Measurements from ENCODE around the gene DEFB108B.
"Not testable (repeated sequence)": the region's sequence is repeated elsewhere in the genome, so short reads cannot be mapped to it uniquely, and the experiment has no call there.

DNA sequence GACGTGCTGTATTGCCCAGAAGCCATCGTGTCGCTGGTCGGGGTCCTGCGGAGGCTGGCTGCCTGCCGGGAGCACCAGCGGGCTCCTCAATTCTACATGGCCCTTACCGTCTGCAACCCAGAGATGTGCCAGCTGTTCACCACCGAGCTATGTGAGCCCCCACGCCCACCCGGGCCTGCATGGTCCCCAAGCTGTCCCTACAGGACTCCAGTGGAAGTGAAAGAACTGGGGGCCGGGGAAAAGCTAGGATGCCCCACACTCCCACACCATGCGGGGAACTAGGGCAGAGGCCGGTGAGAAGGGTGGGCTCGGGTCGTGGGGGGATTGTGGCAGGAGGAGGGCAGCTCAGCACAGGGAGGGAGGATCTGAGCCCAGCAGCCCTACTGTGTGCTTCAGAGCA, 37.0 kb upstream of the DEFB108B start:
- TF ChIP-seq, protein P1, sequence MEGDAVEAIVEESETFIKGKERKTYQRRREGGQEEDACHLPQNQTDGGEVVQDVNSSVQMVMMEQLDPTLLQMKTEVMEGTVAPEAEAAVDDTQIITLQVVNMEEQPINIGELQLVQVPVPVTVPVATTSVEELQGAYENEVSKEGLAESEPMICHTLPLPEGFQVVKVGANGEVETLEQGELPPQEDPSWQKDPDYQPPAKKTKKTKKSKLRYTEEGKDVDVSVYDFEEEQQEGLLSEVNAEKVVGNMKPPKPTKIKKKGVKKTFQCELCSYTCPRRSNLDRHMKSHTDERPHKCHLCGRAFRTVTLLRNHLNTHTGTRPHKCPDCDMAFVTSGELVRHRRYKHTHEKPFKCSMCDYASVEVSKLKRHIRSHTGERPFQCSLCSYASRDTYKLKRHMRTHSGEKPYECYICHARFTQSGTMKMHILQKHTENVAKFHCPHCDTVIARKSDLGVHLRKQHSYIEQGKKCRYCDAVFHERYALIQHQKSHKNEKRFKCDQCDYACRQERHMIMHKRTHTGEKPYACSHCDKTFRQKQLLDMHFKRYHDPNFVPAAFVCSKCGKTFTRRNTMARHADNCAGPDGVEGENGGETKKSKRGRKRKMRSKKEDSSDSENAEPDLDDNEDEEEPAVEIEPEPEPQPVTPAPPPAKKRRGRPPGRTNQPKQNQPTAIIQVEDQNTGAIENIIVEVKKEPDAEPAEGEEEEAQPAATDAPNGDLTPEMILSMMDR (IDR thresholded peaks at IDR 0.05) = not testable (repeated sequence)
- not testable (repeated sequence) for TF ChIP-seq ZFX (IDR thresholded peaks at IDR 0.05; ENCODE audit: borderline replicate concordance)

Data from 22Rv1 (cell line).